ENCODE data around the gene LEMD2. TPM values are rescaled to one million over a fixed set of nuclear protein-coding genes. Genes with fewer than 3 reads are reported as not detected.

Gene LEMD2
- total and polyA plus RNA-seq, 9 of the 15 experiments (the other 6 are each of a cell fraction or from before 2014, with no cell fraction given), result 0.32 to 46.3 (median 30.8) TPM

DNA sequence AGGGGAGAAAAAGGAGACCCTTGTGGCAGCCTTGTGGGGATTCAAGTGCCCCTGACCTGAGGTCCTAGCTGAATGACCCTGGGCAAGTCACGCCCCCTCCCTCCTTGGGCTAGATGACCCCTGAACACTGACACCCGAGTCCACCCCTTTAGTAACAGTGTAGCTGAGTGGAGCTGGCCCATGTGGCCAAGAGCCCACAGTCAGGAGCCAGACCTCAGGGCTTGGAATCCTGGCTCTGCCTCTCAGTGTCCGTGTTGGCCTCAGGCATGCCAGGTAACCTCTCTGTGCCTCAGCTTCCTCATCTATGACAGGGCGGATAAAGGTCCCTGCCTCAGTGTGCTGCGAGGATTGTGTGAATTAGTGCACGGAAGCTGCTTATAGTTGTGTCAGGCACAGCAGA is 56.5 kb downstream of the LEMD2 start:
- 20% methylated on average over 6 of the region's 6 CpGs for WGBS (ENCODE audit: insufficient coverage, low coverage, missing lambda C conversion rate)
- ChIA-PET POLR2A (interaction anchor here (0.9 kb wide), 1 partner anchor 482 kb away, joined by 3 read pairs; no protein-coding TSS in a partner anchor), CTCF (ENCODE audit: low intra/inter-chr PET ratio) (no interaction called here)

DNA sequence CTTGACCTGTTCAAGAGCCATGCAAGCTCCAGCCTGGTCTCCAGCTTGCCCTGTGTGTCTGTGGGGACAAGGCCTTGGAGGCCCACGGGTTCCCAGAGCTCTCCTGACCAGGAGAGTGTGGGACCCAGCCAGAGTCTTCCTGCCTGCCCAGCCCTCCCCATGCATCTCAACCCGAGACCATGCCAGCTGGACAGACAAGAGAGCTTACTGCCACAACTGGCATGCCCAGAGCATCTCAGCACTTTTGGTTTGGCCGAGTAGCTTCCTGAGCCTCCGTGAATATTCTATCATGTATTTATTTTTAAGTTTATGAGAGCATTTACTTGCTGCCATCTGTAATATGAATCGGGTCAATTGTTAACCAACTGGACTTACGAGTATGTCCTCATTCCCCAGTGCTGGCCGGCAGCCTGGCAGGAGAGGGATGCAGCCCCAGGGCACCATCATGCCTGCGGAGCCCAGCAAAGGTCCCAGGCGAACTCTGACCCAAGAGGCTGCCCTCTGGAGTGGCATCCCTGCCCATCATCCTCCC is 57.1 kb downstream of the LEMD2 start:
- Histone ChIP-seq H3K9me3 (replicated peaks; ENCODE audit: control insufficient read depth, insufficient read depth, low read depth, low read length) (no peaks in the 10 kb centered on the region), H2AFZ (ENCODE audit: low read depth, low read length) (no peak overlapping the region), H3K4me3 (no peak overlapping the region), H3K36me3 (ENCODE audit: control insufficient read depth, insufficient read depth, low read length) (no peaks in the 10 kb centered on the region), H3K27ac (ENCODE audit: extremely low read depth, low read depth, low read length) (no peak overlapping the region), H3K9ac (ENCODE audit: insufficient read depth in 1 of 2, low read depth in 2 of 2, low read length in 2 of 2) (0 out of 4 replicates have a peak overlapping the region, but pooled peaks of 1 of the 2 experiments have one; percentile 0), H3K4me2 (ENCODE audit: insufficient read depth, low read length) (no peak overlapping the region), H3K4me1 (replicated peaks in 1 of 2; ENCODE audit: control insufficient read depth in 2 of 2, insufficient read depth in 2 of 2, low read length in 2 of 2) (peaks cover 10 to 15% of the 10 kb centered on the region in 2 experiments; a peak in 4 of 5 replicates), H3K27me3 (ENCODE audit: control insufficient read depth in 2 of 2, insufficient read depth in 2 of 2, low read length in 2 of 2) (peaks cover 46 to 70% of the 10 kb centered on the region in 2 experiments), H4K20me1 (replicated peaks; ENCODE audit: control insufficient read depth, insufficient read depth, low read length) (peaks cover 19% of the 10 kb centered on the region), H3K79me2 (ENCODE audit: control insufficient read depth, insufficient read depth, low read length) (no peaks in the 10 kb centered on the region), H3K9me1 (ENCODE audit: control insufficient read depth, insufficient read depth, low read length) (no peaks in the 10 kb centered on the region)
- 21% methylated on average over 9 of the region's 9 CpGs for WGBS (ENCODE audit: insufficient coverage, low coverage, missing lambda C conversion rate)
- ATAC-seq (no peak), DNase-seq (ENCODE audit: extremely low read depth in 1 of 4, low spot score in 3 of 4) (no peak), FAIRE-seq (no peak)
- no TSS peak for BruUV-seq (replicated peaks)
- ChIA-PET CTCF (ENCODE audit: low intra/inter-chr PET ratio) (no interaction called here), POLR2A (interaction anchor here (0.5 to 1.0 kb wide), 3 partner anchors 21 to 886 kb away, joined by 3 to 4 read pairs (median 3); partner anchors contain the start of gene UQCC2)
- in situ Hi-C loops (cut with MboI) (no loop called here), intact Hi-C loops (cut with micrococcal nuclease) (no loop called here)
- TF ChIP-seq CREBBP (IDR thresholded peaks at IDR 0.05; ENCODE audit: low read depth, low read length) (no peak), ATF7 (IDR thresholded peaks at IDR 0.05) (no peak), BRCA1 (IDR thresholded peaks at IDR 0.05) (no peak), BRCA1 (CRISPR knock-in tag; IDR thresholded peaks at IDR 0.05) (no peak), ZNF146 (CRISPR knock-in tag; IDR thresholded peaks at IDR 0.05; ENCODE audit: unreplicated experiment) (no peak), HEY1 (CRISPR knock-in tag; IDR thresholded peaks at IDR 0.05; ENCODE audit: borderline replicate concordance) (no peak), MTA1 (IDR thresholded peaks at IDR 0.05; ENCODE audit: borderline replicate concordance) (no peak), POLR2AphosphoS5 (IDR thresholded peaks at IDR 0.05; ENCODE audit: control insufficient read depth, insufficient read depth, low read depth, low read length) (no peak), YY1 (IDR thresholded peaks at IDR 0.05; ENCODE audit: borderline replicate concordance in 1 of 3, control insufficient read depth in 1 of 3, extremely low read depth in 1 of 3, insufficient read depth in 3 of 3, insufficient read length in 1 of 3, insufficient replicate concordance in 2 of 3, low read depth in 1 of 3, low read length in 2 of 3) (no peak)
- TF ChIP-seq, protein P1, sequence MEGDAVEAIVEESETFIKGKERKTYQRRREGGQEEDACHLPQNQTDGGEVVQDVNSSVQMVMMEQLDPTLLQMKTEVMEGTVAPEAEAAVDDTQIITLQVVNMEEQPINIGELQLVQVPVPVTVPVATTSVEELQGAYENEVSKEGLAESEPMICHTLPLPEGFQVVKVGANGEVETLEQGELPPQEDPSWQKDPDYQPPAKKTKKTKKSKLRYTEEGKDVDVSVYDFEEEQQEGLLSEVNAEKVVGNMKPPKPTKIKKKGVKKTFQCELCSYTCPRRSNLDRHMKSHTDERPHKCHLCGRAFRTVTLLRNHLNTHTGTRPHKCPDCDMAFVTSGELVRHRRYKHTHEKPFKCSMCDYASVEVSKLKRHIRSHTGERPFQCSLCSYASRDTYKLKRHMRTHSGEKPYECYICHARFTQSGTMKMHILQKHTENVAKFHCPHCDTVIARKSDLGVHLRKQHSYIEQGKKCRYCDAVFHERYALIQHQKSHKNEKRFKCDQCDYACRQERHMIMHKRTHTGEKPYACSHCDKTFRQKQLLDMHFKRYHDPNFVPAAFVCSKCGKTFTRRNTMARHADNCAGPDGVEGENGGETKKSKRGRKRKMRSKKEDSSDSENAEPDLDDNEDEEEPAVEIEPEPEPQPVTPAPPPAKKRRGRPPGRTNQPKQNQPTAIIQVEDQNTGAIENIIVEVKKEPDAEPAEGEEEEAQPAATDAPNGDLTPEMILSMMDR (IDR thresholded peaks at IDR 0.05 in 2 of 3, conservative IDR thresholded peaks at IDR 0.05 in 1 of 3; ENCODE audit: insufficient read depth in 2 of 3, low read depth in 1 of 3, low read length in 3 of 3), result no peak
- TF ChIP-seq, protein P2, sequence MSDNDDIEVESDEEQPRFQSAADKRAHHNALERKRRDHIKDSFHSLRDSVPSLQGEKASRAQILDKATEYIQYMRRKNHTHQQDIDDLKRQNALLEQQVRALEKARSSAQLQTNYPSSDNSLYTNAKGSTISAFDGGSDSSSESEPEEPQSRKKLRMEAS (CRISPR knock-in tag; IDR thresholded peaks at IDR 0.05), result no peak

More for the DNA sequence above, 56.5 kb downstream of the LEMD2 start:
- Histone ChIP-seq H3K9ac (ENCODE audit: insufficient read depth in 1 of 2, low read depth in 2 of 2, low read length in 2 of 2) (peak overlapping the region in 1 of 2 experiments; percentile 40; a peak in 1 of 4 replicates), H2AFZ (ENCODE audit: low read depth, low read length) (peak overlapping the region; percentile 66), H3K27ac (ENCODE audit: extremely low read depth, low read depth, low read length) (no peak overlapping the region), H3K4me2 (ENCODE audit: insufficient read depth, low read length) (peak overlapping the region; percentile 22), H3K79me2 (ENCODE audit: control insufficient read depth, insufficient read depth, low read length) (no peaks in the 10 kb centered on the region), H3K27me3 (ENCODE audit: control insufficient read depth in 2 of 2, insufficient read depth in 2 of 2, low read length in 2 of 2) (peaks cover 42 to 70% of the 10 kb centered on the region in 2 experiments), H3K9me1 (ENCODE audit: control insufficient read depth, insufficient read depth, low read length) (no peaks in the 10 kb centered on the region), H3K36me3 (ENCODE audit: control insufficient read depth, insufficient read depth, low read length) (no peaks in the 10 kb centered on the region), H3K4me3 (no peak overlapping the region), H3K4me1 (replicated peaks in 1 of 2; ENCODE audit: control insufficient read depth in 2 of 2, insufficient read depth in 2 of 2, low read length in 2 of 2) (peaks cover 10 to 15% of the 10 kb centered on the region in 2 experiments; a peak in 4 of 5 replicates), H3K9me3 (replicated peaks; ENCODE audit: control insufficient read depth, insufficient read depth, low read depth, low read length) (no peaks in the 10 kb centered on the region), H4K20me1 (replicated peaks; ENCODE audit: control insufficient read depth, insufficient read depth, low read length) (peaks cover 15% of the 10 kb centered on the region)
- BruUV-seq (replicated peaks), result no TSS peak
- intact Hi-C loops (cut with micrococcal nuclease), result no loop called here
- TF ChIP-seq SMARCE1 (IDR thresholded peaks at IDR 0.05) (no peak), ZNF232 (CRISPR knock-in tag; IDR thresholded peaks at IDR 0.05) (no peak), KLF13 (tag; IDR thresholded peaks at IDR 0.05; ENCODE audit: borderline replicate concordance, low read depth) (0 out of 2 replicates have a peak, but pooled peaks have one; percentile 30), HIVEP1 (CRISPR knock-in tag; IDR thresholded peaks at IDR 0.05) (no peak), ZNF212 (CRISPR knock-in tag; IDR thresholded peaks at IDR 0.05) (no peak)
- FAIRE-seq (peak; percentile 6), ATAC-seq (no peak), DNase-seq (ENCODE audit: extremely low read depth in 1 of 4, low spot score in 3 of 4) (no peak)
- in situ Hi-C loops (cut with MboI), result no loop called here

All from K562 (cell line).